Suprapubic skin (tissue), 3 donors: Measurements from ENCODE around the gene CARTPT.

ENCODE experiments used
- POLR2A ChIP-seq, 2 donors: fragments of 450-650 bp; IDR thresholded peaks; one replicate each; pipeline ENCODE4 v1.6.1; 2017; ENCODE audit warnings: antibody characterized with exemption in 2 of 2, mild to moderate bottlenecking in 2 of 2, moderate library complexity in 2 of 2
- TF ChIP-seq, protein P1 (sequence below), 2 donors: fragments of 200-600 bp in 1 of 2; fragments of 450-650 bp in 1 of 2; sonication (generic) in 1 of 2; IDR thresholded peaks; one replicate each; pipeline ENCODE4 v1.5.1; 2016 to 2019; ENCODE audit warnings: antibody characterized with exemption in 2 of 2, mild to moderate bottlenecking in 1 of 2, moderate library complexity in 1 of 2

DNA sequence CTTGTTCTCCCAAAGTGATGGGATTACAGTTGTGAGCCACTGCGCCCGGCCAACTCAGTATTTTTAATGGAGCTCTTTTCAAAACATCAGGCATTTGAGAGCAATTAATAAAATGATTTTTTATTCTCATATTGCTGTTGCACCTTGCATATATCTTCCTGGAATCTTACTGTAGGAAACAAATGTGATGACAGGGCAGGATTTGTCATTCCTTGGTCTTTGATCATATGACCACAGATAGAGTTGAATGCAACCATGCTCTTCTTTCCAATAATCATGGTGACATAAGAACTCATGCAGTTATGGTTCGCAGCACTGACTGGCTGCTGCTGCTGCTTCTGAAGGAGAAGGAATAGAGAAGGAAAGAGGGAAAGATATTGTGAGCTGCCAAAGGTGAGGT, 28.1 kb downstream of the CARTPT start:
- TF ChIP-seq, protein P1, sequence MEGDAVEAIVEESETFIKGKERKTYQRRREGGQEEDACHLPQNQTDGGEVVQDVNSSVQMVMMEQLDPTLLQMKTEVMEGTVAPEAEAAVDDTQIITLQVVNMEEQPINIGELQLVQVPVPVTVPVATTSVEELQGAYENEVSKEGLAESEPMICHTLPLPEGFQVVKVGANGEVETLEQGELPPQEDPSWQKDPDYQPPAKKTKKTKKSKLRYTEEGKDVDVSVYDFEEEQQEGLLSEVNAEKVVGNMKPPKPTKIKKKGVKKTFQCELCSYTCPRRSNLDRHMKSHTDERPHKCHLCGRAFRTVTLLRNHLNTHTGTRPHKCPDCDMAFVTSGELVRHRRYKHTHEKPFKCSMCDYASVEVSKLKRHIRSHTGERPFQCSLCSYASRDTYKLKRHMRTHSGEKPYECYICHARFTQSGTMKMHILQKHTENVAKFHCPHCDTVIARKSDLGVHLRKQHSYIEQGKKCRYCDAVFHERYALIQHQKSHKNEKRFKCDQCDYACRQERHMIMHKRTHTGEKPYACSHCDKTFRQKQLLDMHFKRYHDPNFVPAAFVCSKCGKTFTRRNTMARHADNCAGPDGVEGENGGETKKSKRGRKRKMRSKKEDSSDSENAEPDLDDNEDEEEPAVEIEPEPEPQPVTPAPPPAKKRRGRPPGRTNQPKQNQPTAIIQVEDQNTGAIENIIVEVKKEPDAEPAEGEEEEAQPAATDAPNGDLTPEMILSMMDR (IDR thresholded peaks at IDR 0.05), result no peak
- no peak for TF ChIP-seq POLR2A (IDR thresholded peaks at IDR 0.05)
